HG03558 (cell line): Measurements from ENCODE around the gene METTL16.
"Not testable (repeated sequence)": the region's sequence is repeated elsewhere in the genome, so short reads cannot be mapped to it uniquely, and the experiment has no call there.

Source experiments
- ATAC-seq: cut with Tn5 transposase; IDR thresholded peaks from one replicate; pipeline ENCODE4 v1.9.1; 2021; ENCODE audit warnings: moderate number of reproducible peaks; ENCODE audit not compliant: unreplicated experiment; ENCODE audit errors: extremely low read depth

The METTL16 gene

GRCh38 chr17:2453866-2454265, 57.8 kb downstream of the METTL16 start:
- no peak for ATAC-seq

DNA sequence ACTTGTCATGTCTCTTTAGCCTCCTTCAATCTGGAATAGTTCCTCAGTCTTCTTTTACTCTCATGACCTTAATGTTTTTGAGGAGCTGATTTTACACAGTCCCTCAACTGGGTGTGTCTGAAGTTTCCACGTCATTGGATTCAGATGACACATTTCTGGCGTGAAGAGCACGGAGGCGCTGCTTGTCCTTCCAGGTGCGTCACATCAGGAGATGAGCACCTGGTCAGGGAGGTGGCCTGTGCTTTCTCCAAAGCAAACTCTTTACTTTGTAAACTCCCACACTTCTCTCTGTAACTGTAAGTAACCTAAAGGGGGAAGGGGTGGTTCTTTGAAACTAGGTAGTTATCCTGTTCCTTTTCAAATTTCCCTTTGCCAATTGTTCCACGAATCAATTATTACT, 58.4 kb downstream of the METTL16 start:
- ATAC-seq, result no peak

DNA sequence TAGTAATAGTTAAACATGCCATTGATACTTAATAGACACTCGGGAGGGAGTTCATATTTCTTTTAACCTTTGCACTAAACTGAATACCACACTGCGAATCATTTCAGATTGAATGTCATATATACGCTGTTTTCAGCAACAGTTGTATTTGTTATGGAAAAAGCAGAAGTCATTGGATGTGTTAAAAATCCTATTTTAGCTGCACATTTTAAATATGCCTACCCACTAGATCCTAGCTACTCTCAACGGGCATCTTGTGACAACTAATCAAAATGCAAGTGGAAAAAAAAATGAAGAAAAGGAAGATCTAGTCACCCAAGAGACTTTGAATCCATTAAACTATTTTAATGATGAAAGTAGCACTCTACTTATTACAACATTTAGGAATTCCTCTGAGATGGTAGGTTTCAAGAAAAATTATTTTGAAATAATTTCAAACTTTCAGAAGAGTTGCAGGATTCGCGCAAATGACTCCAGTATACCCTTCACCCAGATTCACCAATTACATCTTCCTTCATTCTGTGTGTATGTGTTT, 59.4 kb downstream of the METTL16 start:
- no peak for ATAC-seq

DNA sequence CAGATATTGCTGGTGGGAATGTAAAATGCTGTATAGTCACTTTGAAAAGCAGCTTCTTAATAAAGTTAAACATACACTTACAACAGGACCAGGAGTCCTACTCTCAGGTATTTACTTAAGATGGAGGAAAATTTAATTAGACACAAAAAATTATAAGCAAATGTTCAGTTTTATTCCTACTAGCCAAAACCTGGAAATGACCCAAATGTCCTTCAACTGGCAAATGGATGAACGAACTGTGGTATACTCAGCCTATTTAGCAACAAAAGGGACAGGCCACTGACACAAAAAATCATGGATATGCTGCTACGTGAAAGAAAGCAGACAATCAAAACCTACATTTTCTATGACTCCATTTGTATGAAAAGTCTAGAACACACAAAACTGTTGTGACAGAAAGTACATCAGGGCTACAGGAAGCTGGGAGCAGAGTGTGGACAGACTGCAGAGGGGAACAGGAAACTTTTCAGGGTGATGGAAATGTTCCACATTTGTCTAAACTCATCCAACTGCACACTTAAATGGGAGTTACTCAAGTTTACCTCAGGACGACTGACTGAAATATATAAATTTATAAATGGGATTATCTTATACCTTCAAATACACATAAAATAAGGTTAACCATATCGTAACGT, 61.6 kb downstream of the METTL16 start:
- no peak for ATAC-seq

DNA sequence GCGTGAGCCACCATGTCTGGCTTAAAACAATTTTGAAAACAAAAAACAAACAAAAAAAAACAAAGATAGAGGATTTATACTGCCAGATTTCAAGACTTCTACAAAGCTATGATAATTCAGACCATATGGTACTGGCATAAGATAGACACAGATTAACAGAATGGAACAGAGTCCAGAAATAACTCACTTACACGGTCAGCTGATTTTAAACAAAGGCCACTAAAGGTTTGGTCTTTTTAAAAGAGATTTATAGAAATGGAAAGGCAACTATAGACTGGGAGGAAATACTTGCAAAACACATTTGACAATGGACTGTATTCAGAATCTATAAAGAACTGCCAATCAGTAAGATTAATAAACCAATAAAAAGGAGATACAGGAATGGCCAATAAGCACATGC, 62.2 kb downstream of the METTL16 start:
- no peak for ATAC-seq

- not testable (repeated sequence) for ATAC-seq
These were observed 64.2 kb downstream of the METTL16 start for GRCh38 chr17:2447479-2447878.

GRCh38 chr17:2445638-2446037, 66.0 kb downstream of the METTL16 start:
- ATAC-seq, result no peak

DNA sequence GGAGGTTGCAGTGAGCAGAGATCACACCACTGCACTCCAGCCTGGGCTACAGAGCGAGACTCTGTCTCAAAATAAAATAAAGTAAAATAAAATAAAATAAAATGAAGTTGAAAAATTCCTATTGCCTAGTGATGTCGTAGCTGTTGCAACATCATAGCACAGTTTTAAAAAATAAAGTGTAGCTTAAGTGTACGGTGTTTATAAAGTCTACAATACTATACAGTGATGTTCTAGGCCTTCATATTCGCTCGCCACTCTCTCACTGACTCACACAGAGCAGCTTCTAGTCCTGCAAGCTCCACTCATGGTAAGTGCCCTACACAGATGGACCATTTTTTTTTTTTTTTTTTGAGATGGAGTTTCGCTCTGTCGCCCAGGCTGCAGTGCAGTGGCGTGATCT, 67.3 kb downstream of the METTL16 start:
- ATAC-seq, result no peak

DNA sequence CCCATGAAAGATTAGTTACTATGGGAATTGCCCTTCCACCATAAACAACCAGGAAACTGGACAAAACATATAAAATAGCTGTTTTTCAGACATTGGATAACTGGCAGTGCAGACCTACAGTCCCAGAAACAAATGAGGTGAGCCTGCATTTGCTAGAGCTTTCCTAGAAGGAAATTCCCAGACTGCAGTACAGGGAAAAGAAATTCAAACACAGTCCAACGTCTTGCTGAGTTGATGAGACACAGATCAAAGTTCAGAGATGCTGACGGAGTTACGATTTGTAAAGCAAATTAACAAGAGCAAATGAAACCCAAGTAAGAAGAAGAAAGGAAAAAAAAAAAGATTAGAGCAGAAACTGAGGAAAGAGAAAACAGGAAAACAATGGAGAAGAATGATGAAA, 69.5 kb downstream of the METTL16 start:
- no peak for ATAC-seq

DNA sequence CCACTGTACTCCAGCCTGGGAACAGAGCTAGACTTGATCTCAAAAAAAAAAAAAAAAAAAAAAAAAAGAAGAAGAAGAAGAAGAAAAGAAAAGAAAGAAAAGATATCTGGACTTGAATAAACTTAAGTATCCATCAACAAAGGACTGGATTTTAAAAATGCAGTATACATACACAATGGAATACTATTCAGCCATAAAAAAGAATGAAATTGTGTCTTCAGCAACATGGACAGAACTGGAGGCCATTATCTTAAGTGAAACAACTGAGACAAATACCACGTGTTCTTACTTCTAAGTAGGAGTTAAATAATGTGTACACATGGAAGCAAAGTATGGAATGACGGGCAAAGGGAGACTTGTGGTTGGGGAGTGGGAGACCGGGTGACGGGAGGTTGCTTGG, 70.8 kb downstream of the METTL16 start:
- ATAC-seq, result no peak

- not testable (repeated sequence) for ATAC-seq
These were observed 71.7 kb downstream of the METTL16 start for GRCh38 chr17:2439997-2440396.

DNA sequence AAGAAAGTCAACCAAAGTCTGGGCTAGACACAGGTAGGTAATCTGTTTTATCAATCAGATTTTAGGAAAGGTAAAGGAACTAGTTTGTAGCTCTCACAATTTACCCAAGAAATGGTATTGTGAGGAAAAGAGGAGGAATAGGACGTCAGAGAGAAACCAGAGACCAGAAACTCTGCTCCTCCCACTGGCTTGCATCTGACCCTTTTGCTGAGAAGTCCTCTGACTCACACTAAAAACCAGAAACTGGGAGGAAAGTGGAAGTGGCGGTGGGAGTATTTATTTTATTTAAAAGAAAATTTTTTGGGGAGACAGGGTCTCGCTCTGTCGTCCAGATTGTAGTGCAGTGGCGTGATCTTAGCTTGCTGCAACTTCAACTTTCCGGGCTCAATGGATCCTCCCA, 72.9 kb downstream of the METTL16 start:
- no peak for ATAC-seq

- no peak for ATAC-seq
These were observed 75.3 kb downstream of the METTL16 start for GRCh38 chr17:2436316-2436905.

DNA sequence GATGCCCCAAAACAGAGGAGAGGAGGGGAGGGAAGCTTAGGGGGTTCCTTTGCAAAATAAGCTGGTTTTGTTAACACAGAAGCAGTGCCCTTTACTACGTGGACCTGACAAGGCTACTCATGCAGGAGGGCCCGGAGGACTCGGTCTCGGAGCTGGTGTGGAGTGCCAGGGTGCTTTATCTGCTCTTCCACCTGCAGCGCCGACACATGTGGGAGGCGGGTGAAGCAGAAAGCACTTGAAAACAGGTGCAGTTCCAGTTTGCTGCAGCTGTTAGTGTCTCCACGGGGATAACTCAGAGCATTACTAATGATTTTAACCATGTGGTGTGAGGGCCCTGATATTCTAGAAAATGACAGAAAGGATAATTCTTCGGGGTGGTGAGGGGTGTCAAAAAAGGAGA, 75.8 kb downstream of the METTL16 start:
- no peak for ATAC-seq

- ATAC-seq, result no peak
These were observed 76.4 kb downstream of the METTL16 start for GRCh38 chr17:2435181-2435741.

DNA sequence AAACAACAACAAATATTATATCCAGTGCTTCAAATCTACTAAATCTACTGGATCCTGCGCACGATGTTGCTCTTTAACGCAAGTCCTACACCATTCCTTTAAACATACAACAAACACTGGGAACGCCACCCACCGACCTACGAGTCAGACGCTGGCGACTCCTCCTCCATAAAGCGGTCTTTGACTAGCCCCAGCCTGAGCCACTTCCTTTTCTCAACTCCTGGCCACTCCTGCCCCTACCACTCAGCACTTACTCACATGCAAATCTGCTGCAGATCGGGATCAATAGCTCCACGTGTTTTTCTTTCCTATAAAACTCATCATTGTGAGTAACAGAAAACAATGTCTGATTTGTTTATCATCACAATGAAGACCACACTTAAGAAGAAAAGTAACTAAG, 78.0 kb downstream of the METTL16 start:
- ATAC-seq, result no peak

DNA sequence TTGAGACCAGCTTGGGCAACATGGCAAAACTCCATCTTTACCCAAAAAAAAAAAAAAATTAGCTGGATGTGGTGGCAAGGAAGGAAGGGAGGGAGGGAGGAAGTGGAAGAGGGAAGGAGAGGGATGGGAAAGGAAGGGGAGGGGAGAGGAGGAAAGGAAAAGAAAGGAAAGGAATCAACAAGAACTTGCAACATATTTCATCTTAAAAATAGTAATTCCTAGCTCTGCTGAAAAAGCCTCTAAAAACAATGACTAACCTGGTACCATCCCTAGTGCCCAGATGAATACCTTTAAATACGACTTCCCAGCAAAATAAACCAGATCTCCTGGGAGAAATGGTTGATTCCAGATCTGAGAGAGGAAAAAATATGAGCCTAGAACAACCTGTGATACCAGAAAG, 83.8 kb downstream of the METTL16 start:
- ATAC-seq, result no peak

DNA sequence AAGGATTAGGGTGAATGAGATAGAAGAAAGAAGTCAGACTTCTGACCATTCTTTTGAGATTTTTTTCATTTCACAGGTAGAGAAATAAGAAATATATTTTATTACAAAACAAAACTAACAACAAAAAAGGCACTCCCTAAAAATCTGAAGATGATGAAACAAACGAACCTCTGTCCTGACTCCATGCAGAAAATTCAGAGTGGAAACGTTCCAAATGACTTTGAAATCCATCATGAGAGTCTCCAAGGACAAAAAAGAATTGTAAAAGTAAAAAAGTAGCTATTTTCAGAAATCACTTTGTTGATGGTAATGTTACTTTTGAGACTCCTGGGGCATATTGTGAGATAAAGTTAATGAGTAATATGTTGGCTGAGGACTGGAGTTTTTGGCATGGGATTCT, 84.5 kb downstream of the METTL16 start:
- no peak for ATAC-seq

DNA sequence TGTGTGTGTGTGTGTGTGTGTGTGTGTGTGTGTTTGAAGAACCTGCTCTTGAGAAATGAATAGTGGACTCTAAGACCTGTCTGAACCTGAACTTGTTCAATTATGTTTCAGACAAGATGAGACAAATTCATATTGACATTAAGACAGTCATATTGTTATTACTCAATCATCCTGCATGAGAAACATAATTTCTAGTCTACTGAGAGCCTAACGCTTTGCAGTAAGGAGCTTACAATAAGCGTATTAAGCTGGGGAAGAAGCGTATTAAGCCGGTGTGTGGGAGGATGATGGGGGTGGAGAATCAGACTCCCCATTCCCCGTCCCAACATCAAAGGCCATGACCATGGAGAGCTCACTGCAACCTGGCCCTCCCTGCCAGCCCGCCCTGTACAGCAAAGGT, 88.4 kb downstream of the METTL16 start:
- no peak for ATAC-seq

DNA sequence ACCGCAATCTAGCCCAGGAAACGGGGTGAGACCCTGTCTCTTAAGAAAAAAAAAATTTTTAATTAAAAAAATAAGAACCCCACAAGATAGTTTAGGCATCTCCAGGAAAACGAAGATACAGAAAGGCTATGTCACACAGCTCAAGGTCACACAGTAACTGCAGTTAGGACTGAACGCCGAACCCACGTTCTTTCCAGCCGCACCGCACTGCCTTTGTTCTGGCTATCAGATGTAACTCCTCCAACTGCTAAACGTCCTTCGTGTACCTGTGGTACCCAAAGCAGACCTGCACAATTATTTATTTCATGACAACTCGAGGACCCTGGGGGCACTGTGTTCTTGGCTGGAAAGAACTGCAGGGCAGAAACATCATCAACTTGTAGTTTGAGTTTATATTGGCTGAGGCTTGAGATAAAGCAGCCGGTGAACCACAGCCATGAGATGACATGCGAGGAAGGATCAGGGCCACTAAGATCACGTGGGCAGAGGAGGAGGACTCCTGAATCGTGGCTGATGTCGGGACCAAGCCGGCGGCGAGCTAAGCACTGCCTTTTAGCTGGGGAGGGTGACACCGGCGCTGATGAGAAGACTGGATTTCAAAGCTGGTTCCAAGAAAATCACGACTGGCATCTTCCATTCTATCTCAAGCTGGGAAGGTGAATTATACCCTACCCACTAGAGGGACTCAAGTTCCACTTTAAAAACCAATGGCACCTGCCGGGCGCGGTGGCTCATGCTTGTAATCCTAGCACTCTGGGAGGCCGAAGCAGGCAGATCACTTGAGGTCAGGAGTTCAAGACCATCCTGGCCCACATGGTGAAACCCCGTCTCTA, 90.2 kb downstream of the METTL16 start:
- no peak for ATAC-seq

- ATAC-seq, result no peak
These were observed 91.5 kb downstream of the METTL16 start for GRCh38 chr17:2420176-2420575.
